GM21367 (cell line): ENCODE results near the gene SMARCC1.
"Not testable (repeated sequence)": the region's sequence is repeated elsewhere in the genome, so short reads cannot be mapped to it uniquely, and the experiment has no call there.

Experiments
- ATAC-seq: cut with Tn5 transposase; IDR thresholded peaks from one replicate; pipeline ENCODE4 v1.9.1; 2021; ENCODE audit not compliant: unreplicated experiment

The SMARCC1 gene

GRCh38 chr3:47781685-47782445, at the start of gene SMARCC1:
Gene SMARCC1 (minus strand): TSS chr3:47781893. CDS start chr3:47781797, 96 bp downstream.
- ATAC-seq, result peak; percentile 72

- ATAC-seq, result not testable (repeated sequence)
Observed at GRCh38 chr3:47829482-47829881, 47.8 kb upstream of the SMARCC1 start.

- no peak for ATAC-seq
Observed at GRCh38 chr3:47825590-47825989, 43.9 kb upstream of the SMARCC1 start.

- ATAC-seq, result peak; percentile 97
Observed at GRCh38 chr3:47824541-47825473, 43.1 kb upstream of the SMARCC1 start.

- no peak for ATAC-seq
Observed at GRCh38 chr3:47817609-47818008, 35.9 kb upstream of the SMARCC1 start.

GRCh38 chr3:47813551-47814177, 32.0 kb upstream of the SMARCC1 start:
- no peak for ATAC-seq

GRCh38 chr3:47804577-47804976, 22.9 kb upstream of the SMARCC1 start:
- ATAC-seq, result no peak

GRCh38 chr3:47803480-47804025, 21.9 kb upstream of the SMARCC1 start:
- no peak for ATAC-seq

GRCh38 chr3:47802734-47803479, 21.2 kb upstream of the SMARCC1 start, which contains the start of gene DHX30:
Gene DHX30 (plus strand): TSS chr3:47803138. CDS start chr3:47810684, 7,546 bp downstream.
- peak; percentile 75 for ATAC-seq

- no peak for ATAC-seq
Observed at GRCh38 chr3:47799733-47800132, 18.0 kb upstream of the SMARCC1 start.

GRCh38 chr3:47794544-47794943, 12.9 kb upstream of the SMARCC1 start:
- ATAC-seq, result no peak

GRCh38 chr3:47792699-47793098, 11.0 kb upstream of the SMARCC1 start:
- ATAC-seq, result no peak

GRCh38 chr3:47791193-47791855, 9.6 kb upstream of the SMARCC1 start:
- ATAC-seq, result no peak

GRCh38 chr3:47783673-47784072, 2.0 kb upstream of the SMARCC1 start:
- ATAC-seq, result no peak

- no peak for ATAC-seq
Observed at GRCh38 chr3:47782446-47783308, 984 bp upstream of the SMARCC1 start.

- peak; percentile 25 for ATAC-seq
Observed at GRCh38 chr3:47780741-47781684, 680 bp downstream of the SMARCC1 start.

GRCh38 chr3:47778746-47779145, 2.9 kb downstream of the SMARCC1 start:
- no peak for ATAC-seq

GRCh38 chr3:47772788-47773187, 8.9 kb downstream of the SMARCC1 start:
- ATAC-seq, result no peak
